ENCODE data around the gene RANGAP1.

RANGAP1 gene

GRCh38 chr22:41231369-41231768, 54.6 kb downstream of the RANGAP1 start:
- no peak for FAIRE-seq

- FAIRE-seq: no peak
These were observed 55.6 kb downstream of the RANGAP1 start for GRCh38 chr22:41230401-41230785.

- FAIRE-seq: no peak
These were observed 56.1 kb downstream of the RANGAP1 start for GRCh38 chr22:41229730-41230400.

GRCh38 chr22:41229215-41229614, 56.8 kb downstream of the RANGAP1 start:
- FAIRE-seq: no peak

- FAIRE-seq: no peak
These were observed 59.0 kb downstream of the RANGAP1 start for GRCh38 chr22:41226723-41227655.

- no peak for FAIRE-seq
These were observed 62.5 kb downstream of the RANGAP1 start for GRCh38 chr22:41223535-41223934.

- FAIRE-seq: no peak
These were observed 63.0 kb downstream of the RANGAP1 start for GRCh38 chr22:41222846-41223507.

- no peak for FAIRE-seq
These were observed 68.3 kb downstream of the RANGAP1 start for GRCh38 chr22:41217553-41218157.

- no peak for FAIRE-seq
These were observed 69.0 kb downstream of the RANGAP1 start for GRCh38 chr22:41216984-41217383.

- FAIRE-seq: no peak
These were observed 70.1 kb downstream of the RANGAP1 start for GRCh38 chr22:41215926-41216325.

GRCh38 chr22:41215409-41215808, 70.6 kb downstream of the RANGAP1 start:
- FAIRE-seq: no peak

GRCh38 chr22:41206719-41207118, 79.3 kb downstream of the RANGAP1 start:
- FAIRE-seq: peak; percentile 5

- peak; percentile 94 for FAIRE-seq
These were observed 80.7 kb downstream of the RANGAP1 start, which contains the start of gene L3MBTL2 for GRCh38 chr22:41204992-41205900. L3MBTL2 (plus strand) TSS chr22:41205312; CDS start chr22:41205363, 51 bp downstream.

GRCh38 chr22:41204066-41204465, 81.9 kb downstream of the RANGAP1 start:
- FAIRE-seq: no peak

- no peak for FAIRE-seq
These were observed 82.9 kb downstream of the RANGAP1 start for GRCh38 chr22:41203118-41203517.

- FAIRE-seq: no peak
These were observed 84.8 kb downstream of the RANGAP1 start for GRCh38 chr22:41201141-41201540.

- FAIRE-seq: no peak
These were observed 87.9 kb downstream of the RANGAP1 start for GRCh38 chr22:41198027-41198580.

GRCh38 chr22:41197038-41197972, 88.7 kb downstream of the RANGAP1 start:
- FAIRE-seq: no peak

Data from islet of Langerhans (tissue), 1 donor.